AG10803 (cell line): ENCODE data around the gene GABPB1.

ENCODE experiments used
- DNase-seq: peaks from one replicate; pipeline ENCODE4 v3.0.0; 2010; ENCODE audit warnings: low read depth
- H3K4me3 ChIP-seq: 2 replicates; pipeline ENCODE4 v1.5.1; 2011; ENCODE audit warnings: mild to moderate bottlenecking, low read length, control low read depth
- TF ChIP-seq, protein P1 (sequence below): conservative IDR thresholded peaks from 2 replicates; pipeline ENCODE4 v1.5.1; 2011; ENCODE audit warnings: mild to moderate bottlenecking, low read length, control low read depth, inconsistent platforms

GABPB1 gene

GRCh38 chr15:50251638-50252182, 103.3 kb downstream of the GABPB1 start:
- DNase-seq: no peak
- TF ChIP-seq, protein P1, sequence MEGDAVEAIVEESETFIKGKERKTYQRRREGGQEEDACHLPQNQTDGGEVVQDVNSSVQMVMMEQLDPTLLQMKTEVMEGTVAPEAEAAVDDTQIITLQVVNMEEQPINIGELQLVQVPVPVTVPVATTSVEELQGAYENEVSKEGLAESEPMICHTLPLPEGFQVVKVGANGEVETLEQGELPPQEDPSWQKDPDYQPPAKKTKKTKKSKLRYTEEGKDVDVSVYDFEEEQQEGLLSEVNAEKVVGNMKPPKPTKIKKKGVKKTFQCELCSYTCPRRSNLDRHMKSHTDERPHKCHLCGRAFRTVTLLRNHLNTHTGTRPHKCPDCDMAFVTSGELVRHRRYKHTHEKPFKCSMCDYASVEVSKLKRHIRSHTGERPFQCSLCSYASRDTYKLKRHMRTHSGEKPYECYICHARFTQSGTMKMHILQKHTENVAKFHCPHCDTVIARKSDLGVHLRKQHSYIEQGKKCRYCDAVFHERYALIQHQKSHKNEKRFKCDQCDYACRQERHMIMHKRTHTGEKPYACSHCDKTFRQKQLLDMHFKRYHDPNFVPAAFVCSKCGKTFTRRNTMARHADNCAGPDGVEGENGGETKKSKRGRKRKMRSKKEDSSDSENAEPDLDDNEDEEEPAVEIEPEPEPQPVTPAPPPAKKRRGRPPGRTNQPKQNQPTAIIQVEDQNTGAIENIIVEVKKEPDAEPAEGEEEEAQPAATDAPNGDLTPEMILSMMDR: no peak
- H3K4me3 ChIP-seq: no peak overlapping the region

- TF ChIP-seq, protein P1: no peak
- no peak for DNase-seq
- H3K4me3 ChIP-seq: no peak overlapping the region
Measured at GRCh38 chr15:50250760-50251394, 104.1 kb downstream of the GABPB1 start.

GRCh38 chr15:50249704-50250103, 105.3 kb downstream of the GABPB1 start:
- TF ChIP-seq, protein P1: no peak
- no peak overlapping the region for H3K4me3 ChIP-seq
- no peak for DNase-seq

DNA sequence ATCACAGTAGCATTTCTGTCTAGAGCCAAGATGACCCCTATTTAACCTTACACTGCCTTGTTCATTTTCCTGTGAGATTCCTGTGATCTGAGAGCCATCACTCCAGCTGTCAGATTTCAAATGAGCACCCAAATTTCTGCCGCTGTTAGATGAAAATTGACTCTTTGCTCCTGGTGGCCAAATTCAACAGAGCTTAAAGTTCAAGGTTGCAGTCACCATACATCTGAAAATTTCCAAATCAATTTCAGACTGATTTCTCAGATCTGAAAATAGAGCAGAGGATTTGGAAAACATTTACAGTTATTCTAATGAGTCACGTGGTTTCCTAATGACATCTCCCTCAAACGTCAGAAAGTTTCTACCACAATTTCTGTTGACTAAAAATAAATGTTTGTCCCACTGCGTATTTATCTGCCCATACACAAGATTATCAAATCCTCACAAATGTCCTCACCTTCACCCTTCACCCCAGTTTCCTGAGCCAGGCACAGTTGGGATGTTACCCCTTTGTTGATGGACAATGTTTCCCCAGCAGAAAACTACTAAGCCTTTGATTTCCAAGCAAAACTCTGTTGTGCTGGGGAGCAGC, 105.9 kb downstream of the GABPB1 start:
- no peak overlapping the region for H3K4me3 ChIP-seq
- TF ChIP-seq, protein P1: no peak
- DNase-seq: no peak

DNA sequence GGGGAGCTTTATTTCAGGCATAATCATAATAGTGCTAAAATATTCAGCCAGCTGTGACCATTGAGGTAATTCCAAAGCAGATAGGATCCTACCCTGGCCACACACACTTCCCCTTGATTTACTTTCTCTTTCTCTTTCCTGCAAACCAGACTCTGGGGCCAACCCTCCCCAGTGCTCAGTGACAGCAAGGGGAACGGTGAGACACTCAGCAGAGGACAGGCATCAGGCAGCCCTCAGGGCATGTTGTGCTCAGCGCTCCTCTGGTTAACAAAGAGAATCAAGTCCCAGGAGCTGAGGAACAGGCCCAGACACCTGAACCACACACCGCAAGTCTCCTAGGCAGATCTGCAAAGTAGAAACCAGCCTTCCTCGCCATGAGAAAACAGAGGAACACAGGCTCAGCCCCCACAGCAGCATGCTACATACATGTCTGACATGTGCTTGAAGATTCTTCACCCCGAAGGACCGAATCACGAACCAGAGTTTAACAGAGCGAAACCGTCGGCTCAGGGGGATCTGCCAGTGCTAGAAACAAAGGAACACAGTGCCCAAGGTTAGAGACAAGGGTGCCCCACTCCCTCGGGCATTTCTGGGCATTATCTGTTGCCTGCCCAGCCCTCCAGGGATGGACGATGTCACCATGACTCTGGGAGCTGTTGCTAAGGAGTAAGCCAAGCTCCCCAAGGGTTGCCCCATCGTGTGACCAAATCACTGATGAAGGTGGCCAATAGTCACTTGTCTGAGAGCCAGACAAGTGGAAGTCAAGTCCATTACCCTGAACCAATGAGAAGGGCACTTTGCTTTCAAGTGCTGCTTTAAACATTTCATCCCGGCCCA, 107.0 kb downstream of the GABPB1 start:
- no peak overlapping the region for H3K4me3 ChIP-seq
- TF ChIP-seq, protein P1: no peak
- DNase-seq: no peak

DNA sequence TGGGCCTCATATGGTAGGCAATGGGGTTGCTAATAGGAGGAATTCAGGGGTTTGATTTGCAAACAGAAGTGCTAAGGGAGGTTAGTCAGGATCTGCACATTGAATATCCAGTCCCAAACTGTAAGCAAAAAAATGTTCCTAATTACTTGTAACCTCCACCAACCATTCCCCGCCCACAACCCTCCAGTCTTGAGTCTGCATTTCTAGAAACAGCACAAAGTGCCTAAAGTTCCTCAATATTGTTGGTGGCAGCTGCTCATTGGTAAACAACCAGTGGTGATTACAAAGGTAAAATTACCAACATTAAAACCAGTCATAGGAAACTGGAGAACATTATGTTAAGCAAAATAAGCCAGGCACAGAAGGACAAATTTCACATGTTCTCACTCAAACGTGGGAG, 108.4 kb downstream of the GABPB1 start:
- no peak overlapping the region for H3K4me3 ChIP-seq
- TF ChIP-seq, protein P1: no peak
- no peak for DNase-seq
